Small intestine (tissue), 7 donors: ENCODE results near the gene AKAP6. TPM values are rescaled to one million over a fixed set of nuclear protein-coding genes. Genes with fewer than 3 reads are reported as not detected.
A peak's percentile ranks its signal among the peaks of the same experiment; 100 is the strongest.

ENCODE experiments used
- DNase-seq, 2 donors: peaks; one replicate each; pipeline versions ENCODE4 v3.0.0 to v3.0.0-alpha.2; 2013
- FAIRE-seq: peaks from 2 replicates; lab custom pipeline; 2012; peaks lifted over from hg19 to GRCh38; lab: Jason Lieb, UNC
- H3K27ac ChIP-seq, 3 donors: one replicate each; pipeline ENCODE4 v1.5.1; 2013; ENCODE audit warnings: low read length in 2 of 3, mild to moderate bottlenecking in 2 of 3, control low read depth in 1 of 3, inconsistent platforms in 1 of 3, low read depth in 1 of 3, moderate library complexity in 1 of 3
- H3K27me3 ChIP-seq, 3 donors: one replicate each; pipeline ENCODE4 v1.6.1; 2013; ENCODE audit warnings: low read length in 3 of 3, inconsistent platforms in 1 of 3; ENCODE audit not compliant: control insufficient read depth in 3 of 3, insufficient read depth in 3 of 3
- H3K36me3 ChIP-seq, 3 donors: one replicate each; pipeline ENCODE4 v1.6.1; 2013; ENCODE audit warnings: low read length in 3 of 3, inconsistent platforms in 1 of 3, low read depth in 1 of 3, mild to moderate bottlenecking in 1 of 3, moderate library complexity in 1 of 3; ENCODE audit not compliant: control insufficient read depth in 3 of 3, insufficient read depth in 2 of 3
- H3K4me1 ChIP-seq, 3 donors: one replicate each; pipeline ENCODE4 v1.6.1; 2013; ENCODE audit warnings: low read length in 2 of 3, inconsistent platforms in 1 of 3, low read depth in 1 of 3, mild to moderate bottlenecking in 1 of 3, moderate library complexity in 1 of 3; ENCODE audit not compliant: control insufficient read depth in 3 of 3, insufficient read depth in 2 of 3
- H3K4me3 ChIP-seq, 3 donors: one replicate each; pipeline ENCODE4 v1.5.1; 2013; ENCODE audit warnings: low read length in 3 of 3, control low read depth in 1 of 3, inconsistent platforms in 1 of 3, low read depth in 1 of 3, mild to moderate bottlenecking in 1 of 3, moderate library complexity in 1 of 3
- H3K9me3 ChIP-seq, 2 donors: one replicate each; pipeline ENCODE4 v1.6.1; 2013; ENCODE audit warnings: low read depth in 1 of 2, low read length in 1 of 2; ENCODE audit not compliant: control insufficient read depth in 2 of 2, insufficient read depth in 1 of 2
- whole genome bisulfite sequencing, 3 donors: extraction: QIAGEN DNeasy Blood & Tissue Kit; methylation state at CpG; one replicate each; pipeline ENCODE4 v1.1.7; 2013; 5-methylcytosine and 5-hydroxymethylcytosine counted together
- polyA plus RNA-seq, 4 donors: library from polyadenylated mRNA; stranded (reverse) in 3 of 4; unstranded in 1 of 4; fragments of 200-250 nt in 3 of 4; fragments of 120-200 nt in 1 of 4; gene quantifications; one replicate each; pipeline versions ENCODE4 v1.2.1 to v1.2.3, GENCODE V29; 2013
- donor health status: healthy with polysubstance abuse.
- donor health status: control.
- donor health status: control.
- donor health status: Bipolar disorder and iron deficiency.
- donor health status: healthy.

The AKAP6 gene
- polyA plus RNA-seq, 4 donors, result 0.45 to 3.6 (median 0.96) TPM

- no peaks in the 10 kb centered on the region for H3K9me3 ChIP-seq
- no peaks in the 10 kb centered on the region for H3K27me3 ChIP-seq
- H3K4me3 ChIP-seq, result no peak overlapping the region
- no peaks in the 10 kb centered on the region for H3K36me3 ChIP-seq
- no peaks in the 10 kb centered on the region for H3K4me1 ChIP-seq
- WGBS, 3 donors, result 64 to 78% (median 71%) methylated on average over 3 of the region's 3 CpGs
- DNase-seq (no peak), FAIRE-seq (no peak)
- H3K27ac ChIP-seq, result no peak overlapping the region
Measured at GRCh38 chr14:32524609-32525375, 195.7 kb downstream of the AKAP6 start.

- H3K9me3 ChIP-seq, result no peaks in the 10 kb centered on the region
- H3K4me1 ChIP-seq, result no peaks in the 10 kb centered on the region
- H3K27ac ChIP-seq, result no peak overlapping the region
- H3K4me3 ChIP-seq, result no peak overlapping the region
- H3K27me3 ChIP-seq, result no peaks in the 10 kb centered on the region
- H3K36me3 ChIP-seq, result no peaks in the 10 kb centered on the region
- WGBS, 3 donors, result 84 to 86% (median 85%) methylated on average over 2 of the region's 2 CpGs
- DNase-seq, result no peak
- FAIRE-seq, result no peak
Measured at GRCh38 chr14:32525591-32525990, 196.5 kb downstream of the AKAP6 start.

- WGBS, 3 donors, result 31 to 42% (median 34%) methylated on average over 1 of the region's 1 CpG
Measured at GRCh38 chr14:32530800-32531199, 201.7 kb downstream of the AKAP6 start.

GRCh38 chr14:32531942-32532515, 202.9 kb downstream of the AKAP6 start:
- no peaks in the 10 kb centered on the region for H3K27me3 ChIP-seq
- FAIRE-seq, result no peak
- WGBS, 3 donors, result 63 to 74% (median 69%) methylated on average over 2 of the region's 2 CpGs

More at GRCh38 chr14:32530800-32531199, 201.7 kb downstream of the AKAP6 start:
- no peaks in the 10 kb centered on the region for H3K36me3 ChIP-seq
- FAIRE-seq (no peak), DNase-seq (no peak)
- no peaks in the 10 kb centered on the region for H3K9me3 ChIP-seq
- H3K27ac ChIP-seq, result no peak overlapping the region
- no peaks in the 10 kb centered on the region for H3K27me3 ChIP-seq
- H3K4me3 ChIP-seq, result no peak overlapping the region
- H3K4me1 ChIP-seq, result no peaks in the 10 kb centered on the region

GRCh38 chr14:32534145-32534544, 205.0 kb downstream of the AKAP6 start:
- no peak for FAIRE-seq
- 72 to 85% (median 81%) methylated on average over 3 of the region's 3 CpGs for WGBS, 3 donors

More at GRCh38 chr14:32531942-32532515, 202.9 kb downstream of the AKAP6 start:
- no peaks in the 10 kb centered on the region for H3K4me1 ChIP-seq
- no peaks in the 10 kb centered on the region for H3K36me3 ChIP-seq
- DNase-seq, result no peak
- no peak overlapping the region for H3K27ac ChIP-seq
- no peak overlapping the region for H3K4me3 ChIP-seq
- H3K9me3 ChIP-seq, result no peaks in the 10 kb centered on the region

GRCh38 chr14:32536175-32536574, 207.1 kb downstream of the AKAP6 start:
- WGBS, 3 donors, result 86 to 92% (median 88%) methylated on average over 2 of the region's 2 CpGs
- no peak for FAIRE-seq

More at GRCh38 chr14:32534145-32534544, 205.0 kb downstream of the AKAP6 start:
- Histone ChIP-seq H3K9me3 (no peaks in the 10 kb centered on the region), H3K27ac (no peak overlapping the region), H3K4me3 (no peak overlapping the region), H3K27me3 (no peaks in the 10 kb centered on the region), H3K36me3 (no peaks in the 10 kb centered on the region), H3K4me1 (no peaks in the 10 kb centered on the region)
- no peak for DNase-seq

GRCh38 chr14:32537166-32537565, 208.1 kb downstream of the AKAP6 start:
- 76 to 89% (median 86%) methylated on average over 4 of the region's 4 CpGs for WGBS, 3 donors
- Histone ChIP-seq H3K4me1 (no peaks in the 10 kb centered on the region), H3K36me3 (no peaks in the 10 kb centered on the region), H3K27ac (no peak overlapping the region), H3K27me3 (no peaks in the 10 kb centered on the region), H3K9me3 (no peaks in the 10 kb centered on the region), H3K4me3 (no peak overlapping the region)
- no peak for DNase-seq
- FAIRE-seq, result no peak

More at GRCh38 chr14:32536175-32536574, 207.1 kb downstream of the AKAP6 start:
- Histone ChIP-seq H3K9me3 (no peaks in the 10 kb centered on the region), H3K4me1 (no peaks in the 10 kb centered on the region), H3K27ac (no peak overlapping the region), H3K36me3 (no peaks in the 10 kb centered on the region), H3K27me3 (no peaks in the 10 kb centered on the region), H3K4me3 (no peak overlapping the region)
- no peak for DNase-seq

- FAIRE-seq (no peak), DNase-seq (peak in 1 of 2 donors; percentile 18)
- H3K27ac ChIP-seq, result no peak overlapping the region
- H3K27me3 ChIP-seq, result no peaks in the 10 kb centered on the region
- no peaks in the 10 kb centered on the region for H3K9me3 ChIP-seq
- H3K36me3 ChIP-seq, result no peaks in the 10 kb centered on the region
- H3K4me1 ChIP-seq, result peaks cover 0 to 2% (median 2%) of the 10 kb centered on the region in 3 donors
- H3K4me3 ChIP-seq, result no peak overlapping the region
- 19 to 38% (median 27%) methylated on average over 3 of the region's 3 CpGs for WGBS, 3 donors
Measured at GRCh38 chr14:32542507-32542906, 213.4 kb downstream of the AKAP6 start.
